Inflammatory macrophage treated with lipopolysaccharide for 4 hours (primary cell): ENCODE measurements around the gene U2SURP.
"Not testable (repeated sequence)": the region's sequence is repeated elsewhere in the genome, so short reads cannot be mapped to it uniquely, and the experiment has no call there.

ENCODE experiments used
- DNase-seq: peaks from one replicate; pipeline ENCODE4 v3.0.0-alpha.2; 2020

The U2SURP gene

DNA sequence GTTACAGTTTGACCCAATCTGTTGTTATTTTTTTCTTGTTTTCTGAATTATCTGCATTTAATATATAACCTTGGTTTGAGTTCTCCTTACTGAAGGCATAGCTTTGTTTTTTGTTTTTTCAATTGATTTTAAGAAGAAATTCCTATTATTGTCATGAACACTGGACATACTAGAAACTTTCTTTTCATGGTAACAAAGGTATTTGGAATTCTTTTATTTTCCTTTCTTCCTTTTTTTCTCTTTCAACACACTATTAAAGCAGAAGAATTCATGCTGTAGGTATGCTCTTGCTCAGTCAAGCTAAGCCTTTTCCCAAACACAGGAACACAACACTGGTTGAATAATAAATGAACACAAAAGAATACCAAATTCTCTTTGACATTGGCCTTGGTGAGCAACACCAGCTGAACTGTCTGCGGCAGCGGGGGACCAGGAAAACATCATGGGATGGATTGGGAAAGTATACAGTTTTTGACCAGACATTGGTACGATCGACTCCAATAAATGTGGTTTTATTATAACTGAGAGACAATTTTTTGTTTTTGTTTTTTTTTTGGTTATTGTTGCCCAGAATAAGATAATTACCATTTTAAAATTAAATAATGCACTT, 23.1 kb downstream of the U2SURP start:
- DNase-seq = no peak

DNA sequence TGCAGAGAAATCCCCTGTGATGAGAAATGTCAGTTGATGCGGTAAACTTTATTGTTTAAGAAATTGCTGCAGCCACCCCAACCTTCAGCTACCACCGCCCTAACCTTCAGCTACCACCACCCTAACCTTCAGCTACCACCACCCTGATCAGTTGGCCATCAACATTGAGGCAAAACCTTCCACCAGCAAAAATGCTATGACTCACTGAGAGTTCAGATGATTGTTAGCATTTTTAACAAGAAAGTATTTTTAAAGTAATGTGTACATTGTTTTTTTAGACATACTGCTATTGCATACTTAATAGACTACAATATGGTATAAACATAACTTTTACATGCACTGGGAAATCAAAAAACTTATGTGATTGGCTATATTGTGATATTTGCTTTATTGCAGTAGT, 30.0 kb downstream of the U2SURP start:
- no peak for DNase-seq

DNA sequence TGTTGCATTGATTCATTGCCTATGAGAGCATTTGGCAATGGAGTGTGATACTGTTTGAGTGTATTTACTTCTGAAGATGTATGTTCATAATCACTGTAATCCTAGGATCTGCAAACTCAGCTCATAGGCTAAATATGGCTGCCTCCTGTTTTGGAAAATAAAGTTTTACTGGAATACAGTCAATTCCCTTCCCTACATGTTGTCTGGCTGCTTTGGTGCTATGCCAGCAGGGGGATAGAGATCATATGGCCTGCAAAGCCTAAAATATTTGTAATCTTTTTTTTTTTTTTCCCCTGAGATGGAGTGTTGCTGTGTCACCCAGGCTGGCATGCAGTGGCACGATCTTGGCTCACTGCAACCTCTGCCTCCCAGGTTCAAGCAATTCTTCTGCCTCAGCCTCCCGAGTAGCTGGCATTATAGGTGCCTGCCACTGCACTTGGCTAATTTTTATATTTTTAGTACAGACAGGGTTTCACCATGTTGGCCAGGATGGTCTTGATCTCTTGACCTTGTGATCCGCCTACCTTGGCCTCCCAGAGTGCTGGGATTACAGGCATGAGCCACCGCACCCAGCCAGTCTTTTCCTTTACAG, 30.5 kb downstream of the U2SURP start:
- not testable (repeated sequence) for DNase-seq

DNA sequence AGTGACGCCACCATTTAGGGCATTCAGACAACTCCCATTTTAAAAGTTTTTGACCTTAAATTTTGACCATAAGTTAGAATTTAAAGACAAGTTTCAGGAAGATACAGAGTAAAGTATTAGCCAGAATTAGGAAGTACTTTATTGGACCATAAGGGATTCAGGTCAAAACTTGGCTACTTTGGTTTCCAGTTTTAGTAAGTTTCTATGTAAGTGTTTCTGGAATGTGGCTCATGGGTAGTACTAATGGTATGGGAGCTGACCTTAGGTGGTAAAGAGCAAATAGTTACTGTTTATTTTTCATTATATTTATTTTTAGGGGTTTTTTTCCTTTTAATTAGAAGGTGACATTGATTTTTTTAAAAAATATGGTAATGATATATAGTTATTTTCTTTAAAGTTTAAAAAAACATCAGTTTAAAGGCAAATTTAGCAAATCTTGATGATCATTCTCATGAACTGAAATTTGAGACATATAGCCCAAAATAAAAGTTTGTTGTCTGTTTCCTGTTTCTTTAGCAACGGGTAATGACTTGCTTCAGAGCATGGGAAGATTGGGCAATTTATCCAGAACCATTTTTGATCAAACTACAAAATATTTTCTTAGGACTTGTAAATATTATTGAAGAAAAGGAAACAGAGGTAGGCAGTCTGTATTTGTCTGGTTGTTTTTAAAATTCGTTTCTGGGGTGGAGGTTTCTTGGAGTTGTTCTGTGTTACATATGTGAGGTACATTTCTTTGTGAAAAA, 34.3 kb downstream of the U2SURP start:
- DNase-seq = peak; percentile 50

DNA sequence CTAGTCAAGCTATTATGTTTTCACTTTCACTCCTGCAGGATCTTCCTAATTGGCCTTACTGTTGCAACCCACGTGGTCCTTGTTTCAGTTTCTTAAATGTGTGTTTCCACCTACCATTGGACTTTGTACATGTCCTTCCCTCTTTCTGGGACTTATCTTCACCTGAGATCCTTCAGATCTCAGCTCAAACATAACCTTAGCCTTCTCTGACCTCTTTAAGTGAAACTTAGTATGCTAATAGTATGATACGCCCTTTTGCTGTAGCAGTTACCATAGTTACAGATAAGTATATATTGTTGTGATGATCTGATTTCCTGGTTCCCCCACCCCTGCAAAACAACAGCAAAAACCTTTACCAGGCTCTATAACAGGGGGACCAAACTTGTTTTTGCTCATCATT, 35.2 kb downstream of the U2SURP start:
- peak; percentile 71 for DNase-seq

DNA sequence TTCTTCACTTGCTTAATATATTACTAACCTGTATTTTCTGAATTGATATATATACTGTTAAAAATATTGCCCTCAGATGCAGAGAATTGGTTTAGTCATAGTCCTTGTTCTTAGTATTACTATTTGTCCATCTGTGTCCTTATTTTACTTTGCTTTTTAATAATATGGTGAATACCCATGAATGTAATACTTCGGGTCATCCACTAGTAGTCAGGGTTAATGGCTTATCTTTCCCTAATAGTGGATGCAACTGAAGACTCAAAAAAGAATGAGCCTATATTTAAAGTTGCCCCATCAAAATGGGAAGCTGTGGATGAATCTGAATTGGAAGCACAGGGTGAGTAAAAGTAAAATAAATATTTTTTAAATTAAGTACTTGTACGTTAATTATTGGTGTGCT, 36.5 kb downstream of the U2SURP start:
- no peak for DNase-seq

DNA sequence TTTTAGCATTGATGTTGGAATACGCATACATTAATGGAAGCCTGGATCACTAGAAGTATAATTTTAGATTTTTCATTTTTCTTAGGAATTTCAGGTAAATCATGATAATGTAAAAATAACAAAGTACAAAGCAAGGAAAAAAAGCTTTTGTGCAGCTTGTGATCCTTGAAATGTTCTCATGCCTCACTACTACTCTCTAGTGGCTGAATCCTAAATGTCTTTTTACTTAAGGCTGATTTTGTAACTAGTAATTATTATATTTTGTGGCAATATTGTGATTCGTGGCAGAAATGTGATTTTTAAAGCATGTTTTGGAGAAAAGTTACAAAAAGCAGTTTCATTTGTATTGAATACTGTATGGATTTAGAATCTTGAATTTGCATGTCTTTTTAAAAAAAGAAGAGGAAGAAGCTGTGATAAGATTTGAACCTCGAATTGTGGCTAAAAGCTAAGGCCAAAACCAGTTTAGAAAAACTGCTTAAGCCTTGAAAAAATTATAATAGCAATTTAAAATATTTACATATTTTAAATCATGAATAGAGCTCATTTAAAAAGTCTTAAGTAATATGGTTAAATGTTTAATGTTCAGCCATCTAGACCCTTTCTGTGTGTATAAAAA, 39.0 kb downstream of the U2SURP start:
- DNase-seq = peak; percentile 31

DNA sequence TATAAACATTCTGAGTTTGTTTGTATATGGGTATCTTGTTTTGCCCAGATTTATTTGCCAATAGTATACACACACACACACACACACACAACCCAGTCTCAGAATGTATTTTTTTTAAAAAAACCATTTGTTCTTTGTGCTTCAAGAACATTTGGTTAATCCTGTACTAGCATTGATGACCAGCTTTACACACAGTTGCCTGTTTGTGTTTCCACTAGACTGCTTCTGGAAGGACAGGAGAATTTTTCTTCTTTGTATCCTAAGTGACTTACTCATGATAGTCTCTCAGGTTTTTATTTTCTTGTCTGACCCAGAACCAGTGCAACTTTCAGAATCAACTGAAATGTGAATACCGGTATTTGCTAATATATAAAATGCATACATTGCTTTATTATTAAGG, 40.5 kb downstream of the U2SURP start:
- DNase-seq = no peak

DNA sequence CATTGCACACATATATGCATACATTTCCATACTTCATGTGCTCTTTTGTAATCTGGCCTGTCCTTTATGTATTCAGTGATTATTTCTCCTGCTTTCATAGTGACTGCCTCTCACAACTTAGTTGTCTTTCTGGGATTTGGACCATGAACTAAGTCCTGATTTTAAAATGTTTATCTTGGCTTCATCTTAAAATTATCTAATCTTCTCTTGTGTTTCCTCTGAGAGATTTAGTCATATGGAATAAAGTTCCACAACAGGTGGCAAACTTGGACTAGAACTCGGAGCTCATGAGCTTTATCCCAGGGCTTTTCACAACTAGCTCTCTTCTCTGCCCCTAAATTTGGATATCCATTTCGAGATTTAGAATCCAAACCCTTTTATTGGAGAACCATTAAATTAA, 44.3 kb downstream of the U2SURP start:
- no peak for DNase-seq

DNA sequence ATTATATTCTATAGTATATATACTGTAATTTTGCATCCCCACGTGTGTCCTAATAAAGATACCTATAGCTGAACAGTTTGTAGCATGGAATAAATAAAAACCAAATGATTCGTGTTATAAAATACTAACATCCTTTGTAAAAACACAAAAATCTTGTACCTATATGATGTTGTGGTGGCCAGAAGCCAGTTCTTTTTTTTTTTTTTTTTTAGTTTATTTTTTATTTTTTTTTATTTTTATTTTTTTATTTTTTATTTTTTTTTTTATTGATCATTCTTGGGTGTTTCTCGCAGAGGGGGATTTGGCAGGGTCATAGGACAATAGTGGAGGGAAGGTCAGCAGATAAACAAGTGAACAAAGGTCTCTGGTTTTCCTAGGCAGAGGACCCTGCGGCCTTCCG, 44.7 kb downstream of the U2SURP start:
- not testable (repeated sequence) for DNase-seq

DNA sequence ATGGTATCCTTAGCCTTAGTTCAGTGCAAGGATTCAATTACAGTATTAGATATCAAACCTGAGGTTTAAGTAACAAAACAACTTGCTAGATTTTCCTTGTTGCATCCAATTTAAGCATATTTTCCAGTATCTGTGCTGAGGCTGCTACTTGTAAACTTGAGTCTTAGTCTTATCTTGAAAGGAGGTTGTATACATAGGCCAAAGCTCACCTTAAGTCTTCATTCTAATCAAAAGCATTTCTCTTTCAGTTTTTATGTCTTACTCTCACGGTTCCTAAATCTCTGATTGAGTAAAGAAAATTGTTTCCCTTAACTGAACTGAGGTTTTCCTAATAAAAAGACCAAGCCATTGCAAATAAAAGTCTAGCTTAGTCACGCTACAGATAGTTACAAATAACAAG, 52.6 kb downstream of the U2SURP start:
- no peak for DNase-seq

DNA sequence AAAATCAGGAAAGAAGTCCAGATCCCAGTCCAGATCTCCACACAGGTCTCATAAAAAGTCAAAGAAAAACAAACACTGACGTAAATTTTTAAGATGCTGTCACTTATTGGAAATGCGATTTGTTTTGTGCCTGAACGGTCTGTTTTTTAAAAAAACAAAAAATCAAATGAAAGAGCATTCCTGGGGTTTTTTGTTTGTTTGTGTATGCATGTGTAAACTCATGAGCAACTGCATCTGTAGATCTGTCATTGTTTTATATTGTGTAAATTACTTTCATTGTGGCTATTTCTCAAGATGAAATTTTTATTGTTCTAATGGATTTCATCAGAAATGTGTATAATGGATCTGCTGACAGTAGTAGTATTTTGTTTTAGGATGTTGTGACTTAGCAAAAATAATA, 55.0 kb downstream of the U2SURP start:
- DNase-seq = no peak

DNA sequence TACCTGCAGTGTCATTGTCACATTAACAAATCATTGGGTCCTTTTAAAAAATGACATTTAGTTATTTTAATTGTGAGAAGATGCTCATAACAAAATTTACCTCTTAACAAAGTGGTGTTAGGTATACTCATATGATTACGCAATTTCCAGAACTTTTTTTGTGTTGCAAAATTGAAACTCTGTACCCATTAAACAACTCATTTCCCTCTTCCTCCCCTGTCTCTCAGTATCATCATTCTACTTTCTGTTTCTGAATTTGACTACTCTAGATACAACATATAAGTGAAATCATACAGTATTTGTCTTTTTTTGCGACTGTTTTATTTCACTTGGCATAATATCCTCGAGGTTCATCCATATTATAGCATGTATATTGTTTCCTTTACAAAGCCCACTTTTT, 59.5 kb downstream of the U2SURP start:
- peak; percentile 89 for DNase-seq

DNA sequence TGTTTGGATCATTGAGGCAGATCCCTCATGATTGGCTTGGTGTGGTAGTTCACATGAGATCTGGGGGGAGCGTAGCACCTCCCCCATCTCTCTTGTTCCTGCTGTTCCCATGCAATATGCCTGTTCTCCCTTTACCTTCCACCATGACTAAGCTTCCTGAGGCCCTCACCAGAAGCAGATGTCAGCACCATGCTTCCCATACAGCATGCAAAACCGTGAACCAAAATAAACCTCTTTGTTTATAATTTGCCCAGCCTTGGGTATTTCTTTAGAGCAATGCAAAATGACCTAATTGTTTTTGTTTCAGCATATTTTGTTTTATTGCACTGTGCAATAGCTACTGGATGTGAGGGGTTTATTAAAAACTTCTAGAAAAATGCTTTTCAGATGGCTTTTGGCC, 61.6 kb downstream of the U2SURP start:
- DNase-seq = no peak

DNA sequence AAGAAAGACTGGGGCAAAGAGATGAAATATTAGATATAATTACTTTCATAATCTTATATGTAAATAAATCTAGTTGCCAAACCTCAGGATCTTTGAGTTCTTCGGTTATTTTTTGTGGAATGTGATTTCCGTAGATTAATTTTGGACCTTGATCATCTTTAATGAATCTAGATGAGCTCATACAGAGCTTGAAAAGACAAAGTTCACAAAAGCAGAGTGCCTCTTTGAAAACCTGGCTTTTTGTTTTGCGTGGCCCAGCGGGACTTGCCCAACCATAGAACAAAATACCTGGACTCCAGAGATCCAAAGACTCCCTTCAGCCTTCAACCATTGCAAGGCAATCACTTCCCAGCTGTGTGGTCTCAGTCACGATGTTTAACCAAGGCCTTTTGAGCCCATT, 63.4 kb downstream of the U2SURP start:
- DNase-seq = no peak

DNA sequence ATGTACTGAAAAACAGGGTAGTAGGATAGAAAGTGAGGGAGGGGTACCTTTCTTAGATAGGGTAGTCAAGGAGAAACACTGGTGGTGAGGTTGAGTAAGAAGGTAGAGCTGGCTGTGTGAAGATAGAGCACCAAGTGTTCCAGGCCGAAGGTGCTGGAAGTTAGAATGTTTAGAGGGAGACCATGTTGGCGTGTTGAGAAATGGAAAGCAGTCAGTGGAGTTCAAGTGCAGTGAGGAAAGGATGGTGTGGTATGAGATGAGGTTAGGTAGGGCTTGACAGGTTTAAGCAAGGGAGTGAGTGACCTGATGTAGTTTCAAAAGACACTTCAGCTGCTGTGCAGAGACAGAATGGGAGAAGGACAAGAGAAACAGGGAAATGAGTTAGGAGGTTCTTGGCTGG, 64.0 kb downstream of the U2SURP start:
- DNase-seq = no peak

DNA sequence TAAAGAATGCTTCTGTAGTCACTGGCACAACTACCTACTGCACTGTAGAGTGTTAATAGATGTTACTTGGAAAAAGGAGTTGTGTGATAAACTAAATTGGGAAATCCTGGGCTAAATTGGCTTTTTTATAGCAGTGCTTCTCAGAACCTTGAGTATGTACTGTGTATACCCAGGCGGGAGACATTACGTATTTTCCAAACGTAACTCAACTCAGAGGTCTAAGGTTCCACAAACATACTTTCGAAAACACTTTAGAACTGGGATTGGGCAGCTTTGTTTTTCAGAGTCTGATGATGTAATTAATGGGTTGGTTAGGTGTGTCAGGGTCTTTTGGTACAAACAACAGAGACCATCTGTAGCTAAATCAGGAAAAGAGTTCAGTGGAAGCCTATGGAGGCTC, 64.7 kb downstream of the U2SURP start:
- no peak for DNase-seq

DNA sequence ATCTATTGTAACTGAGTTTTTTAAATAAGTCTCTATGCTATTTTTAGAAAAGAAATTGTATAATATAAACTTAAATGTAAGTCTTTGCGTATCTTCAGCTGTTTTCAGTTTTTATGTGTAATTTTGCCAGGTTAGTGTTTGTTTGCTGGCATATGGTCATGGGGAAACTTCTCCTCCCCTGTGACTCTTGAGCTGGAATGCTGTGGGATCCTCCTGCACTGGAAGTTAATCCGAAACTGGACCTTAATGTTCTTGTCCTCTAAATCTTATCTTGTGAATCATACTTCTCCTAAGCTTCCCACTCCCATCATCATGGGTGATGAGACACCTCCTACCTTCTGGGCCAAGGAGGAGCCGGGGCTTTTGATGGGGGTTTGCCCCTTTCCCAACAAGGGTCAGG, 65.8 kb downstream of the U2SURP start:
- DNase-seq = no peak

DNA sequence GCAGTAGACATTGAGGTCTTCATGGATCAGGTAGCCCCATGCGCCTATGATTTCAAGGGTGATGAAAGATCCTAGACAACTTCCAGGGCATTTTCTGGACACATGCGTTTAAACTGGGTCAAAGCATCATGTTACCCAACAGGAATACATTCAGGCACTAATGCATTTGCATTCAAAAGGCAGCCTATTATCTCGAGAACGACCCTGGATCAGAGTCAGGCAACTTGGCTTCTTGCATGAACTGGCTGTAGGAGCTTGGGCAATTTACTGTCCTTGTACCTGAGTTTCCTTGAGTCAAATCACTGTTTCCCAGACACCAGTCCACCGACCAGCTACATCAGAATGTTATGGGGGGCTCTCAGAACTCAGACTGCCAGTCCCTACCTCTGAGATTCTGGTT, 66.7 kb downstream of the U2SURP start:
- no peak for DNase-seq

DNA sequence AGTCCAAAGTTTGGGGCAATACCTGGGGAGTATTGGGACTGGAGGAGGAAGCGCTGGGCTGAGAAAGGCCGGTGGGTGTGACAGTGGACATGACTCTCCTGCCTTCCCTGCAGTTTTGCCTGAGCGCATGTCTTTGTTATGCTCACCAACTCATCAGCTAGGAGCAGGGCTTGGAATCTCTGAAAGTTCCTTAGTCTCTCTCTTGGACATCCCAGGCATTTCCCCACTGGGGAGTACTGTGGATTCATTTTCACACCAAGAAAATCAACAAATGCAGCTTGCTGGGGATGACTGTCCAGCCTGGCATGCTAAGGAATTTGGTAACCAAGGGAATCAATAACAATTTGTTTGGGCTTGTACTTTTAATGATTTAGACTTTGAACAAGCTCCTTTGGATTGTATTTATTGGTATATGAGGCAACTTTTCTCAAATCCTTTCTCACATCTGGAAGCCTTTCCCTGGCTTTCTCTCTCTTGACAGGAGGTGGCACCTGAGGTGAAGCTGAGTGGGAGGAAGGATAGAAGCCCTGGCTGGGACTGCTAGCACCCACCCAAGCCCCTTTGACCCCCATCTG, 69.7 kb downstream of the U2SURP start:
- no peak for DNase-seq

DNA sequence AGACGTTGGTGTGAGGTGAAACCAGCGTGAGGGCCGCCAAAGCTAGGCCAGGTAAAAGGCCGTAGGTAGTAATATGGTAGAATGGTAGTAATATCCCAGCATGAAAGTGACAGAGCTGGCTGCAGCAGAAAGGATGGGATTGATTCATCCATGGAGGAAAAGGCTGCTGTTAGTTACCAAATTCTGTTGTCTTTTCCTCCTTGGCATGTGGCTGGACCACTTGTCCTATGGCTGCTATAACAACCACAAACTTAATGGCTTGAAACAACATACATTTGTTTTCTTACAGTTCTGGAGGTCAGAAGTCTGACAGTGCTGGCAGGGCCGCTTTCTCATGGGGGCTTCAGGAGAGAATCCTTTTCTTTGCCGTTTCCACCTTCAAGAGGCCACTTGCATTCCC, 70.4 kb downstream of the U2SURP start:
- no peak for DNase-seq

DNA sequence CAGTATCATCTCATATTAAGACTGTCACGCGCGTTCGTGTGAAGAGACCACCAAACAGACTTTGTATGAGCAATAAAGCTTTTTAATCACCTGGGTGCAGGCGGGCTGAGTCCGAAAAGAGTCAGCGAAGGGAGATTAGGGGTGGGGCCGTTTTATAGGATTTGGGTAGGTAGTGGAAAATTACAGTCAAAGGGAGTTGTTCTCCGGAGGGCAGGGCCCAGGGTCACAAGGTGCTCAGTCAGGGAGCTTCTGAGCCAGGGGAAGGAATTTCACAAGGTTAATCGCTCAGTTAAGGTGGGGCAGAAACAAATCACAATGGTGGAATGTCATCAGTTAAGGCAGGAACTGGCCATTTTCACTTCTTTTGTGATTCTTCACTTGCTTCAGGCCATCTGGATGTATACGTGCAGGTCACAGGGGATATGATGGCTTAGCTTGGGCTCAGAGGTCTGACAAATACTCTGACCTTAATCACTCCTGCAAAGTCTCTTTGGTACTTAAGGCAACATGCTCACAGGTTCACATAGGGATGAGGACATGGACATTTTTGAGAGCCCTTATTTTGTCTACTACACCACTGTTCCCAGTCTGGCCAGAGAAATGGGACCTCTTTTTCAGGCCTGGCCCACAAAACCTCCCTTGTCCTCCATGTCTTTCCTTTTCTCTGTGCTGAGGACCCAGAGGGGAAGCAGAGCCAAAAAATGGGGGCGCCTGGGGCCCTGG, 71.1 kb downstream of the U2SURP start:
- not testable (repeated sequence) for DNase-seq

DNA sequence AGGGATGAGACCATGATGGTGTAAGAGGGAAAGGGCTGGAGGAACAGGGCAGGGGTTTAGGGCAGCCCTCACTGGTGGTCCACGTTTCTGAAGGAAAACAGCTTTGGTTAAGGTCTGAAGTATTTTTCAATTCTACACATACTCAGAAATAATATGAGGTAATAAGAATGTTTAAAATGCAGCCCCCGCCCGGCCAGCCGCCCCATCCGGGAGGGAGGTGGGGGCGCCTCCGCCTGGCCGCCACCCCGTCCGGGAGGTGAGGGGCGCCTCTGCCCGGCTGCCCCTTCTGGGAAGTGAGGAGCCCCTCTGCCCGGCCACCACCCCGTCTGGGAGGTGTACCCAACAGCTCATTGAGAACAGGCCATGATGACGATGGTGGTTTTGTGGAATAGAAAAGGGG, 72.2 kb downstream of the U2SURP start:
- not testable (repeated sequence) for DNase-seq
